IMR-90 (cell line): ENCODE results near the gene PC. TPM values are rescaled to one million over a fixed set of nuclear protein-coding genes. Genes with fewer than 3 reads are reported as not detected.

Experiments
- ATAC-seq: fragments of 200-7000 bp; cut with Tn5 transposase; 2 replicates; pipeline ENCODE4 v1.9.1; 2020; ENCODE audit warnings: low read depth, mild to moderate bottlenecking, moderate library complexity
- BruUV-seq: library from RNA; stranded (reverse); fragments of 400-500 nt; replicated peaks from 2 replicates; lab custom pipeline; 2021; lab: Mats Ljungman, UMichigan
- CTCF ChIA-PET: fragments of 300-600 bp; formaldehyde crosslinking; extraction: SDS; loops from one replicate; lab custom pipeline; 2021; ENCODE audit warnings: antibody characterized with exemption; lab: Yijun Ruan, JAX
- POLR2A ChIA-PET: fragments of 300-600 bp; sonication (Branson Sonifier 250); formaldehyde crosslinking; loops from one replicate; lab custom pipeline; 2022; ENCODE audit warnings: antibody characterized with exemption; ENCODE audit not compliant: unreplicated experiment; lab: Charles Lee
- DNase-seq: peaks from one replicate; pipeline ENCODE4 v3.0.0; 2013
- H2AFZ ChIP-seq: replicated peaks from 2 replicates; pipeline ENCODE3; 2013; ENCODE audit warnings: low read length, mild to moderate bottlenecking; ENCODE audit not compliant: poor library complexity
- H2AK5ac ChIP-seq: 2 replicates; pipeline ENCODE4 v1.6.1; 2013; ENCODE audit warnings: low read depth, low read length, inconsistent platforms
- H2AK9ac ChIP-seq: replicated peaks from 2 replicates; pipeline ENCODE3; 2013; ENCODE audit warnings: mild to moderate bottlenecking, low read depth, low read length, moderate library complexity; ENCODE audit not compliant: poor library complexity
- H2BK120ac ChIP-seq: 2 replicates; pipeline ENCODE4 v1.6.1; 2013; ENCODE audit warnings: low read depth, low read length, inconsistent platforms
- H2BK15ac ChIP-seq: 3 replicates; pipeline ENCODE4 v1.6.1; 2013; ENCODE audit warnings: low read depth, low read length, inconsistent platforms
- H2BK20ac ChIP-seq: 2 replicates; pipeline ENCODE4 v1.6.1; 2013; ENCODE audit warnings: low read depth, mild to moderate bottlenecking, inconsistent platforms, low read length, moderate library complexity
- H2BK5ac ChIP-seq: 2 replicates; pipeline ENCODE4 v1.6.1; 2013; ENCODE audit warnings: mild to moderate bottlenecking, low read depth, low read length, inconsistent platforms; ENCODE audit not compliant: poor library complexity, severe bottlenecking
- H3K14ac ChIP-seq: replicated peaks from 2 replicates; pipeline ENCODE4 v1.6.1; 2013; ENCODE audit warnings: low read depth, low read length, inconsistent platforms
- H3K18ac ChIP-seq: 2 replicates; pipeline ENCODE4 v1.6.1; 2013; ENCODE audit warnings: low read depth, low read length, control low read depth
- H3K23ac ChIP-seq: 2 replicates; pipeline ENCODE4 v1.6.1; 2013; ENCODE audit warnings: low read depth, low read length, inconsistent platforms
- H3K27ac ChIP-seq: 2 replicates; pipeline ENCODE4 v1.5.1; 2013; ENCODE audit warnings: mild to moderate bottlenecking, control low read depth, low read length; ENCODE audit not compliant: insufficient read depth
- H3K27me3 ChIP-seq: 2 replicates; pipeline ENCODE4 v1.6.1; 2013; ENCODE audit warnings: low read length; ENCODE audit not compliant: control insufficient read depth, insufficient read depth
- H3K36me3 ChIP-seq: 2 replicates; pipeline ENCODE4 v1.6.1; 2013; ENCODE audit warnings: low read length, mixed read lengths; ENCODE audit not compliant: control insufficient read depth, insufficient read depth
- H3K4ac ChIP-seq: 2 replicates; pipeline ENCODE4 v1.6.1; 2013; ENCODE audit warnings: low read depth, low read length, inconsistent platforms
- H3K4me1 ChIP-seq: 2 replicates; pipeline ENCODE4 v1.6.1; 2013; ENCODE audit warnings: low read length, mixed read lengths; ENCODE audit not compliant: control insufficient read depth, insufficient read depth
- H3K4me2 ChIP-seq: 2 replicates; pipeline ENCODE4 v1.6.1; 2013; ENCODE audit warnings: low read depth, mild to moderate bottlenecking, control low read depth, low read length, moderate library complexity
- H3K4me3 ChIP-seq: 2 replicates; pipeline ENCODE4 v1.5.1; 2013; ENCODE audit warnings: low read depth, mild to moderate bottlenecking, control low read depth, low read length, moderate library complexity; ENCODE audit not compliant: insufficient read depth
- H3K56ac ChIP-seq: 2 replicates; pipeline ENCODE4 v1.6.1; 2013; ENCODE audit warnings: low read length, inconsistent platforms; ENCODE audit not compliant: insufficient read depth; ENCODE audit errors: extremely low read depth
- H3K79me1 ChIP-seq, 2 experiments: 2 replicates each; pipeline ENCODE4 v1.6.1; 2013; ENCODE audit warnings: low read length in 2 of 2, inconsistent platforms in 1 of 2, low read depth in 1 of 2
- H3K9ac ChIP-seq: 2 replicates; pipeline ENCODE4 v1.6.1; 2013; ENCODE audit warnings: low read depth, low read length, control low read depth
- H3K9me1 ChIP-seq: 2 replicates; pipeline ENCODE4 v1.6.1; 2013; ENCODE audit warnings: low read length, inconsistent platforms; ENCODE audit not compliant: insufficient read depth
- H3K9me3 ChIP-seq: 2 replicates; pipeline ENCODE4 v1.6.1; 2013; ENCODE audit warnings: low read length; ENCODE audit not compliant: control insufficient read depth, insufficient read depth
- H4K20me1 ChIP-seq: 2 replicates; pipeline ENCODE4 v1.6.1; 2013; ENCODE audit warnings: low read length, inconsistent platforms; ENCODE audit not compliant: insufficient read depth
- H4K5ac ChIP-seq: 2 replicates; pipeline ENCODE4 v1.6.1; 2013; ENCODE audit warnings: mild to moderate bottlenecking, low read depth, low read length, control low read depth
- H4K8ac ChIP-seq, 2 experiments: 2 replicates each; pipeline ENCODE4 v1.6.1; 2013; ENCODE audit warnings: low read depth in 2 of 2, low read length in 2 of 2, control low read depth in 1 of 2, inconsistent platforms in 1 of 2
- H4K91ac ChIP-seq: 2 replicates; pipeline ENCODE4 v1.6.1; 2013; ENCODE audit warnings: low read depth, low read length, inconsistent platforms; ENCODE audit not compliant: insufficient read depth
- CEBPB ChIP-seq: IDR thresholded peaks from 2 replicates; pipeline ENCODE4 v1.6.1; 2012; ENCODE audit warnings: low read depth, low read length, improper control_type of control experiment
- CHD1 ChIP-seq: IDR thresholded peaks from 2 replicates; pipeline ENCODE4 v1.6.1; 2012; ENCODE audit warnings: low read depth, low read length, improper control_type of control experiment
- FOS ChIP-seq: fragments of 150-350 bp; IDR thresholded peaks from 2 replicates; pipeline ENCODE4 v1.6.1; 2016; ENCODE audit warnings: low read depth, low read length
- MAZ ChIP-seq: IDR thresholded peaks from 2 replicates; pipeline ENCODE4 v1.6.1; 2012; ENCODE audit warnings: low read depth, mild to moderate bottlenecking, low read length, improper control_type of control experiment, moderate library complexity, borderline replicate concordance
- MXI1 ChIP-seq: IDR thresholded peaks from 2 replicates; pipeline ENCODE4 v1.6.1; 2012; ENCODE audit warnings: low read depth, mild to moderate bottlenecking, low read length, moderate library complexity, borderline replicate concordance
- NFE2L2 ChIP-seq: fragments of 150-350 bp; IDR thresholded peaks from 2 replicates; pipeline ENCODE4 v1.6.1; 2016; ENCODE audit warnings: low read depth, mild to moderate bottlenecking, low read length
- POLR2A ChIP-seq: IDR thresholded peaks from 2 replicates; pipeline ENCODE4 v1.6.1; 2012; ENCODE audit warnings: mild to moderate bottlenecking, low read depth, low read length
- RFX5 ChIP-seq: IDR thresholded peaks from 2 replicates; pipeline ENCODE4 v1.8.0; 2012; ENCODE audit warnings: low read depth, mild to moderate bottlenecking, low read length, moderate library complexity
- USF2 ChIP-seq: fragments of 150-350 bp; IDR thresholded peaks from 2 replicates; pipeline ENCODE4 v1.6.1; 2017; ENCODE audit warnings: mild to moderate bottlenecking, antibody characterized with exemption, low read length, low read depth
- WGBS, 2 experiments: methylation state at CpG; one replicate each; pipeline versions ENCODE4 v1.1.5 to v1.1.7; 2013; ENCODE audit warnings: missing lambda C conversion rate in 2 of 2; ENCODE audit not compliant: insufficient read length in 1 of 2; ENCODE audit errors: extremely low coverage in 2 of 2; 5-methylcytosine and 5-hydroxymethylcytosine counted together
- dilution Hi-C: fragments of 300-500 bp; cut with HindIII; formaldehyde crosslinking; loops from one replicate; pipeline ENCODE4 v1.14.3; 2018; ENCODE audit warnings: low sequenced_read_pairs; ENCODE audit not compliant: unreplicated experiment
- in situ Hi-C: fragments of 300-500 bp; cut with MboI; formaldehyde crosslinking; loops from 3 replicates; pipeline ENCODE4 v1.14.3; 2019; ENCODE audit warnings: low sequenced_read_pairs, inconsistent platforms, mixed read lengths
- intact Hi-C: fragments of 100-400 bp; cut with micrococcal nuclease; formaldehyde crosslinking; loops from 2 replicates; pipeline ENCODE4 v1.10.0; 2022
- polyA plus RNA-seq, 3 experiments: library from polyadenylated mRNA; depleted of rRNA; stranded (reverse); fragments of >200 nt; gene quantifications; 2 replicates each; pipeline ENCODE4 v1.2.3, GENCODE V29; 2012; ENCODE audit warnings: low replicate concordance in 1 of 3
- total RNA-seq: library from RNA; depleted of rRNA; stranded (reverse); fragments of >200 nt; gene quantifications from 2 replicates; pipeline ENCODE4 v1.2.3, GENCODE V29; 2012
- TF ChIP-seq, protein P1 (sequence below): fragments of 150-350 bp; IDR thresholded peaks from 2 replicates; pipeline ENCODE4 v1.6.1; 2016; ENCODE audit warnings: low read depth, mild to moderate bottlenecking, low read length, moderate library complexity, borderline replicate concordance

PC gene
- total and polyA plus RNA-seq, 2 of the 4 experiments (the other 2 are of a cell fraction): 13.6 to 15.7 TPM

DNA sequence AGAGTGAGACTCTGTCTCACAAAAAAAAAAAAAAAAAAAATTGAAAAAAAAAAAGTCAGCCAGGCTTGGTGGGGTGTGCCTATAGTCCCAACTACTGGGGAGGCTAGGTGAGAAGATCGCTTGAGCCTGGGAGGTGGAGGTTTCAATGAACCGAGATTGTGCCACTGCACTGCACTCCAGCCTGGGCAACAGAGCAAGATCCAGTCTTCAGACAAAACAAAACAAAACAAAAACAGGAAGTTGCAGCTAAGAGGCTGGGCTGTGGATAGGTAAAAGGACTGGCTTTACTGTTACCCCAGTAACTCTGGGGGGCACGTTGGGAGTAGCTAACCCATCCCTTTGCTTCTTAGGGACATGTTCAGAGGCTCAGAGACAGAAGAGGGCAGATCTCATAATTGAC, 6.3 kb upstream of the PC start:
- Histone ChIP-seq H4K91ac (peak overlapping the region; percentile 68), H3K23ac (no peak overlapping the region), H3K4me2 (no peak overlapping the region), H3K9me3 (no peaks in the 10 kb centered on the region), H2BK15ac (peak overlapping the region; percentile 78; the same call in 1 of the 3 replicates), H3K18ac (peak overlapping the region; percentile 24; the same call in 1 of the 2 replicates), H3K9me1 (peaks cover 11% of the 10 kb centered on the region), H2AFZ (no peak overlapping the region), H3K4me1 (peaks cover 9% of the 10 kb centered on the region), H3K9ac (no peak overlapping the region), H2BK5ac (no peak overlapping the region), H3K56ac (no peak overlapping the region), H2AK5ac (peak overlapping the region; percentile 88), H4K5ac (peak overlapping the region; percentile 4), H4K20me1 (no peaks in the 10 kb centered on the region), H3K4me3 (no peak overlapping the region), H3K27ac (no peak overlapping the region), H2AK9ac (no peak overlapping the region), H3K36me3 (no peaks in the 10 kb centered on the region), H3K14ac (0 out of 2 replicates have a peak overlapping the region, but pooled peaks have one; percentile 37), H2BK120ac (peak overlapping the region; percentile 61; the same call in 1 of the 2 replicates), H3K4ac (peak overlapping the region; percentile 75), H3K27me3 (no peaks in the 10 kb centered on the region), H2BK20ac (peak overlapping the region; percentile 79; the same call in 1 of the 2 replicates), H4K8ac (peak overlapping the region; percentile 63 to 73; a peak in 1 of 4 replicates), H3K79me1 (peaks cover 0 to 5% of the 10 kb centered on the region in 2 experiments; a peak in 3 of 4 replicates)
- no TSS peak for BruUV-seq
- dilution Hi-C loops: no loop called here
- in situ Hi-C loops: no loop called here
- CTCF ChIA-PET: no interaction called here
- DNase-seq (no peak), ATAC-seq (no peak)
- POLR2A ChIA-PET: no interaction called here
- WGBS, 2 experiments: 100% methylated on average over 1 of the region's 3 CpGs; no CpG with 5 or more reads in 1 of the 2 experiments
- intact Hi-C loops: no loop called here
- TF ChIP-seq RFX5: no peak
- TF ChIP-seq MAZ: no peak
- TF ChIP-seq USF2: no peak
- no peak for TF ChIP-seq NFE2L2
- TF ChIP-seq CEBPB: no peak
- TF ChIP-seq, protein P1, sequence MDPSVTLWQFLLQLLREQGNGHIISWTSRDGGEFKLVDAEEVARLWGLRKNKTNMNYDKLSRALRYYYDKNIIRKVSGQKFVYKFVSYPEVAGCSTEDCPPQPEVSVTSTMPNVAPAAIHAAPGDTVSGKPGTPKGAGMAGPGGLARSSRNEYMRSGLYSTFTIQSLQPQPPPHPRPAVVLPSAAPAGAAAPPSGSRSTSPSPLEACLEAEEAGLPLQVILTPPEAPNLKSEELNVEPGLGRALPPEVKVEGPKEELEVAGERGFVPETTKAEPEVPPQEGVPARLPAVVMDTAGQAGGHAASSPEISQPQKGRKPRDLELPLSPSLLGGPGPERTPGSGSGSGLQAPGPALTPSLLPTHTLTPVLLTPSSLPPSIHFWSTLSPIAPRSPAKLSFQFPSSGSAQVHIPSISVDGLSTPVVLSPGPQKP: no peak
- no peak for TF ChIP-seq CHD1
- no peak for TF ChIP-seq MXI1
- TF ChIP-seq FOS: no peak
- TF ChIP-seq POLR2A: no peak
